ENCODE results near the gene ATP5ME. TPM values are rescaled to one million over a fixed set of nuclear protein-coding genes. Genes with fewer than 3 reads are reported as not detected.

Gene ATP5ME
- total RNA-seq, 1 experiment from 2014 or later: 330 TPM

- ATAC-seq: no peak
- POLR2A ChIA-PET: no interaction called here
- Histone ChIP-seq H3K9me3 (ENCODE audit: control insufficient read depth in 1 of 2, insufficient read depth in 1 of 2, low read depth in 1 of 2, low read length in 2 of 2) (no peaks in the 10 kb centered on the region), H3K27me3 (ENCODE audit: insufficient read depth, low read length) (no peaks in the 10 kb centered on the region), H3K9me2 (ENCODE audit: insufficient read depth) (no peaks in the 10 kb centered on the region), H3K4me2 (ENCODE audit: low read length) (no peak overlapping the region), H3K4me1 (ENCODE audit: control insufficient read depth in 1 of 2, insufficient read depth in 2 of 2, low read length in 2 of 2) (no peaks in the 10 kb centered on the region), H3K36me3 (ENCODE audit: control insufficient read depth in 1 of 2, insufficient read depth in 2 of 2, low read length in 2 of 2) (no peaks in the 10 kb centered on the region), H3K27ac (ENCODE audit: low read depth, low read length) (no peak overlapping the region), H3K79me2 (ENCODE audit: insufficient read depth, low read length) (no peaks in the 10 kb centered on the region), H3K9ac (ENCODE audit: low read length) (no peak overlapping the region), H3K4me3 (replicated peaks in 1 of 2; ENCODE audit: low read depth in 1 of 2, low read length in 2 of 2) (no peak overlapping the region), H4K20me1 (ENCODE audit: insufficient read depth) (no peaks in the 10 kb centered on the region), H2AFZ (ENCODE audit: low read depth, low read length, poor library complexity, severe bottlenecking) (no peak overlapping the region)
- no TSS peak for BruUV-seq (replicated peaks)
- RAD21 ChIA-PET (ENCODE audit: low non-redundant PET in 1 of 2, low total read pairs in 2 of 2, uncharacterized antibody in 2 of 2, unreplicated experiment in 2 of 2): no interaction called here
- intact Hi-C loops (cut with micrococcal nuclease): no loop called here
- no peak for TF ChIP-seq CEBPB (IDR thresholded peaks at IDR 0.05; ENCODE audit: low read depth)
- TF ChIP-seq SRF (IDR thresholded peaks at IDR 0.05; ENCODE audit: low read depth): no peak
- no peak for TF ChIP-seq CBX3 (IDR thresholded peaks at IDR 0.05; ENCODE audit: low read depth)
- no peak for TF ChIP-seq ZFX (IDR thresholded peaks at IDR 0.05)
- no peak for TF ChIP-seq JUND (IDR thresholded peaks at IDR 0.05)
- TF ChIP-seq, protein P1, sequence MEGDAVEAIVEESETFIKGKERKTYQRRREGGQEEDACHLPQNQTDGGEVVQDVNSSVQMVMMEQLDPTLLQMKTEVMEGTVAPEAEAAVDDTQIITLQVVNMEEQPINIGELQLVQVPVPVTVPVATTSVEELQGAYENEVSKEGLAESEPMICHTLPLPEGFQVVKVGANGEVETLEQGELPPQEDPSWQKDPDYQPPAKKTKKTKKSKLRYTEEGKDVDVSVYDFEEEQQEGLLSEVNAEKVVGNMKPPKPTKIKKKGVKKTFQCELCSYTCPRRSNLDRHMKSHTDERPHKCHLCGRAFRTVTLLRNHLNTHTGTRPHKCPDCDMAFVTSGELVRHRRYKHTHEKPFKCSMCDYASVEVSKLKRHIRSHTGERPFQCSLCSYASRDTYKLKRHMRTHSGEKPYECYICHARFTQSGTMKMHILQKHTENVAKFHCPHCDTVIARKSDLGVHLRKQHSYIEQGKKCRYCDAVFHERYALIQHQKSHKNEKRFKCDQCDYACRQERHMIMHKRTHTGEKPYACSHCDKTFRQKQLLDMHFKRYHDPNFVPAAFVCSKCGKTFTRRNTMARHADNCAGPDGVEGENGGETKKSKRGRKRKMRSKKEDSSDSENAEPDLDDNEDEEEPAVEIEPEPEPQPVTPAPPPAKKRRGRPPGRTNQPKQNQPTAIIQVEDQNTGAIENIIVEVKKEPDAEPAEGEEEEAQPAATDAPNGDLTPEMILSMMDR (IDR thresholded peaks at IDR 0.05 in 2 of 3, conservative IDR thresholded peaks at IDR 0.05 in 1 of 3; ENCODE audit: borderline replicate concordance in 1 of 3, insufficient read depth in 1 of 3, low read depth in 2 of 3, low read length in 2 of 3): no peak
- TF ChIP-seq EZH2phosphoT487 (IDR thresholded peaks at IDR 0.05; ENCODE audit: borderline replicate concordance): no peak
- TF ChIP-seq, protein P2, sequence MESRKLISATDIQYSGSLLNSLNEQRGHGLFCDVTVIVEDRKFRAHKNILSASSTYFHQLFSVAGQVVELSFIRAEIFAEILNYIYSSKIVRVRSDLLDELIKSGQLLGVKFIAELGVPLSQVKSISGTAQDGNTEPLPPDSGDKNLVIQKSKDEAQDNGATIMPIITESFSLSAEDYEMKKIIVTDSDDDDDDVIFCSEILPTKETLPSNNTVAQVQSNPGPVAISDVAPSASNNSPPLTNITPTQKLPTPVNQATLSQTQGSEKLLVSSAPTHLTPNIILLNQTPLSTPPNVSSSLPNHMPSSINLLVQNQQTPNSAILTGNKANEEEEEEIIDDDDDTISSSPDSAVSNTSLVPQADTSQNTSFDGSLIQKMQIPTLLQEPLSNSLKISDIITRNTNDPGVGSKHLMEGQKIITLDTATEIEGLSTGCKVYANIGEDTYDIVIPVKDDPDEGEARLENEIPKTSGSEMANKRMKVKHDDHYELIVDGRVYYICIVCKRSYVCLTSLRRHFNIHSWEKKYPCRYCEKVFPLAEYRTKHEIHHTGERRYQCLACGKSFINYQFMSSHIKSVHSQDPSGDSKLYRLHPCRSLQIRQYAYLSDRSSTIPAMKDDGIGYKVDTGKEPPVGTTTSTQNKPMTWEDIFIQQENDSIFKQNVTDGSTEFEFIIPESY (IDR thresholded peaks at IDR 0.05; ENCODE audit: extremely low read depth, insufficient replicate concordance, low read length): no peak
- TF ChIP-seq SP1 (IDR thresholded peaks at IDR 0.05; ENCODE audit: low read depth): no peak
- TF ChIP-seq TCF7L2 (IDR thresholded peaks at IDR 0.05; ENCODE audit: borderline replicate concordance, extremely low read depth, insufficient read depth, insufficient read length): no peak
- TF ChIP-seq SIN3A (IDR thresholded peaks at IDR 0.05; ENCODE audit: low read depth): no peak
- TF ChIP-seq ELF1 (IDR thresholded peaks at IDR 0.05; ENCODE audit: borderline replicate concordance, low read depth): no peak
- DNase-seq (ENCODE audit: low read depth, low spot score): no peak
- CTCF ChIA-PET: no interaction called here
These were observed 14.2 kb downstream of the ATP5ME start for GRCh38 chr4:659851-660250.
